ENCODE measurements around the gene DCAF6.

DCAF6 gene

GRCh38 chr1:168097921-168098528, 161.5 kb downstream of the DCAF6 start:
- no peak overlapping the region for H3K4me3 ChIP-seq (ENCODE audit: low read length)
- no peak for TF ChIP-seq ZNF274 (IDR thresholded peaks at IDR 0.05; ENCODE audit: low read depth, low read length)

- H3K4me3 ChIP-seq (ENCODE audit: low read length): no peak overlapping the region
- no peak for TF ChIP-seq ZNF274 (IDR thresholded peaks at IDR 0.05; ENCODE audit: low read depth, low read length)
Observed at GRCh38 chr1:168098534-168099320, 162.2 kb downstream of the DCAF6 start.

- TF ChIP-seq ZNF274 (IDR thresholded peaks at IDR 0.05; ENCODE audit: low read depth, low read length): no peak
- no peak overlapping the region for H3K4me3 ChIP-seq (ENCODE audit: low read length)
Observed at GRCh38 chr1:168099337-168099801, 162.9 kb downstream of the DCAF6 start.

- H3K4me3 ChIP-seq (ENCODE audit: low read length): no peak overlapping the region
- no peak for TF ChIP-seq ZNF274 (IDR thresholded peaks at IDR 0.05; ENCODE audit: low read depth, low read length)
Observed at GRCh38 chr1:168100315-168101002, 164.0 kb downstream of the DCAF6 start.

- H3K4me3 ChIP-seq (ENCODE audit: low read length): no peak overlapping the region
- TF ChIP-seq ZNF274 (IDR thresholded peaks at IDR 0.05; ENCODE audit: low read depth, low read length): no peak
Observed at GRCh38 chr1:168101336-168101735, 164.9 kb downstream of the DCAF6 start.

- H3K4me3 ChIP-seq (ENCODE audit: low read length): no peak overlapping the region
- TF ChIP-seq ZNF274 (IDR thresholded peaks at IDR 0.05; ENCODE audit: low read depth, low read length): no peak
Observed at GRCh38 chr1:168102487-168102886, 166.0 kb downstream of the DCAF6 start.

GRCh38 chr1:168104535-168104934, 168.1 kb downstream of the DCAF6 start:
- TF ChIP-seq ZNF274 (IDR thresholded peaks at IDR 0.05; ENCODE audit: low read depth, low read length): no peak
- no peak overlapping the region for H3K4me3 ChIP-seq (ENCODE audit: low read length)

GRCh38 chr1:168105846-168106245, 169.4 kb downstream of the DCAF6 start:
- H3K4me3 ChIP-seq (ENCODE audit: low read length): no peak overlapping the region
- no peak for TF ChIP-seq ZNF274 (IDR thresholded peaks at IDR 0.05; ENCODE audit: low read depth, low read length)

GRCh38 chr1:168106274-168106673, 169.8 kb downstream of the DCAF6 start:
- no peak for TF ChIP-seq ZNF274 (IDR thresholded peaks at IDR 0.05; ENCODE audit: low read depth, low read length)
- no peak overlapping the region for H3K4me3 ChIP-seq (ENCODE audit: low read length)

GRCh38 chr1:168110896-168111545, 174.5 kb downstream of the DCAF6 start:
- TF ChIP-seq ZNF274 (IDR thresholded peaks at IDR 0.05; ENCODE audit: low read depth, low read length): no peak
- H3K4me3 ChIP-seq (ENCODE audit: low read length): no peak overlapping the region

- H3K4me3 ChIP-seq (ENCODE audit: low read length): no peak overlapping the region
- no peak for TF ChIP-seq ZNF274 (IDR thresholded peaks at IDR 0.05; ENCODE audit: low read depth, low read length)
Observed at GRCh38 chr1:168112673-168113305, 176.3 kb downstream of the DCAF6 start.

GRCh38 chr1:168114845-168115244, 178.4 kb downstream of the DCAF6 start:
- no peak overlapping the region for H3K4me3 ChIP-seq (ENCODE audit: low read length)
- TF ChIP-seq ZNF274 (IDR thresholded peaks at IDR 0.05; ENCODE audit: low read depth, low read length): no peak

- no peak overlapping the region for H3K4me3 ChIP-seq (ENCODE audit: low read length)
Observed at GRCh38 chr1:168116327-168116799, 179.9 kb downstream of the DCAF6 start.

GRCh38 chr1:168119750-168120149, 183.3 kb downstream of the DCAF6 start:
- H3K4me3 ChIP-seq (ENCODE audit: low read length): no peak overlapping the region
- no peak for TF ChIP-seq ZNF274 (IDR thresholded peaks at IDR 0.05; ENCODE audit: low read depth, low read length)

More at GRCh38 chr1:168116327-168116799, 179.9 kb downstream of the DCAF6 start:
- no peak for TF ChIP-seq ZNF274 (IDR thresholded peaks at IDR 0.05; ENCODE audit: low read depth, low read length)
